Astrocyte of the cerebellum (primary cell): Measurements from ENCODE around the gene RASSF5.
A peak's percentile ranks its signal among the peaks of the same experiment; 100 is the strongest.

ENCODE experiments used
- DNase-seq: peaks from one replicate; pipeline ENCODE4 v3.0.0-alpha.2; 2011; ENCODE audit warnings: low read depth
- H3K4me3 ChIP-seq: 2 replicates; pipeline ENCODE4 v1.5.1; 2011; ENCODE audit warnings: mild to moderate bottlenecking, low read depth, low read length, moderate library complexity
- in situ Hi-C: cut with HindIII; loops from 2 replicates; pipeline ENCODE4 v1.10.0; 2017; ENCODE audit warnings: low sequenced_read_pairs
- TF ChIP-seq, protein P1 (sequence below): IDR thresholded peaks from 2 replicates; pipeline ENCODE4 v1.5.1; 2012; ENCODE audit warnings: low read length, low read depth, moderate library complexity, mild to moderate bottlenecking; ENCODE audit errors: missing control alignments

RASSF5 gene

DNA sequence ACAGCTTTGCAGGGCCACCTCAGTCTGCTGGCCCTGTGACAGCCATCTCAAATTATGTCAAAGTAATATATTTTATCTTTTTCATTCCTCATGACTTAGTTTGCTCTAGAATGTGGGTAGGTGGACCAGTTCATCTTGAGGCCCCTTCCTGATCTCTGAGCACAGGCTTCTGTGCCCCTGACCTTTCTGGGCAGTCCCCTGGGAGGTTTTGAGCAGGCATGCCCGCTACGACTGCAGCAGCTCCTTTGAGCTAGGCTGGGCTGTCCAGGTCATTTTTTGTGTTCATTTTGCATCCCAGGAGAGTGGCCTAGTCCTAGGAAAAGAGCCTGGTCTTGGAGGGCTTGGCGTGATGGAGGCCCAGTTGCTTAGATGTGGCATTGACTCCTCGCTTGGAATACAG, 62.2 kb downstream of the RASSF5 start:
- TF ChIP-seq, protein P1, sequence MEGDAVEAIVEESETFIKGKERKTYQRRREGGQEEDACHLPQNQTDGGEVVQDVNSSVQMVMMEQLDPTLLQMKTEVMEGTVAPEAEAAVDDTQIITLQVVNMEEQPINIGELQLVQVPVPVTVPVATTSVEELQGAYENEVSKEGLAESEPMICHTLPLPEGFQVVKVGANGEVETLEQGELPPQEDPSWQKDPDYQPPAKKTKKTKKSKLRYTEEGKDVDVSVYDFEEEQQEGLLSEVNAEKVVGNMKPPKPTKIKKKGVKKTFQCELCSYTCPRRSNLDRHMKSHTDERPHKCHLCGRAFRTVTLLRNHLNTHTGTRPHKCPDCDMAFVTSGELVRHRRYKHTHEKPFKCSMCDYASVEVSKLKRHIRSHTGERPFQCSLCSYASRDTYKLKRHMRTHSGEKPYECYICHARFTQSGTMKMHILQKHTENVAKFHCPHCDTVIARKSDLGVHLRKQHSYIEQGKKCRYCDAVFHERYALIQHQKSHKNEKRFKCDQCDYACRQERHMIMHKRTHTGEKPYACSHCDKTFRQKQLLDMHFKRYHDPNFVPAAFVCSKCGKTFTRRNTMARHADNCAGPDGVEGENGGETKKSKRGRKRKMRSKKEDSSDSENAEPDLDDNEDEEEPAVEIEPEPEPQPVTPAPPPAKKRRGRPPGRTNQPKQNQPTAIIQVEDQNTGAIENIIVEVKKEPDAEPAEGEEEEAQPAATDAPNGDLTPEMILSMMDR = no peak
- in situ Hi-C loops = no loop called here
- DNase-seq = no peak
- H3K4me3 ChIP-seq = no peak overlapping the region

DNA sequence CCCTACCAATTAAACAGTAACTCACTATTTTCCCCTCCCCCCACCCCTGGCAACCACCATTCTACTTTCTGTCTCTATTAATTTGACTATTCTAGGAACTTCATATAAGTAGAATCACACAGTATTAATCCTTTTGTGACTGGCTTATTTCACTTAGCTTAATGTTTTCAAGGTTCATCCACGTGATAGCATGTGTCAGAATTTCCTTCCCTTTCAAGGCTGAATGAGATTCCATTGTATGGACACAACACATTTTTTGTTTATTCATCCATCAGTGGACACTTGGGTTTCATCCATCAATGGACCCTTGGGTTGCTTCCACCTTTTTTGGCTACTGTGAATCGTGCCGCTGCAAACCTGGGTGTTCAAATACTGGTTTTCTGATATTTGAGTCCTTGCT, 63.2 kb downstream of the RASSF5 start:
- DNase-seq = no peak
- H3K4me3 ChIP-seq = no peak overlapping the region
- TF ChIP-seq, protein P1 = no peak
- in situ Hi-C loops = no loop called here

DNA sequence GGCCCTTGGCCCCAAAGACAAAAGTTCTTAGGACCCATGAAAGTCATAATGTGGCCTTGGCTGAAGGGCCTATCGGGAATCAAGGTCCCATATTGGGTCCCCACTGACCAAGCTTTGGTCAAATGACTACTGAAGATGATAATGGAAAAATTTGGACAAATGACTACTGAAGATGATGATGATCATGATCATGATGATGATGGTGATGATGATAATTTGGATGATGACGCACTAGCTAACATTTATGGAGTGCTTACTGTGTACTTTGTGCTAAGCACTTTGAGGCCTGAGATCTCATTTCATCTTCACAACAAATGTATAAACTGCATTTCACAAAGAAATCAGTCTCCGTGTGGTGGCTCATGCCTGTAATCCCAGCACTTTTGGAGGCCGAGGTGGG, 65.5 kb downstream of the RASSF5 start:
- no peak for DNase-seq
- in situ Hi-C loops = no loop called here
- no peak overlapping the region for H3K4me3 ChIP-seq
- TF ChIP-seq, protein P1 = no peak

DNA sequence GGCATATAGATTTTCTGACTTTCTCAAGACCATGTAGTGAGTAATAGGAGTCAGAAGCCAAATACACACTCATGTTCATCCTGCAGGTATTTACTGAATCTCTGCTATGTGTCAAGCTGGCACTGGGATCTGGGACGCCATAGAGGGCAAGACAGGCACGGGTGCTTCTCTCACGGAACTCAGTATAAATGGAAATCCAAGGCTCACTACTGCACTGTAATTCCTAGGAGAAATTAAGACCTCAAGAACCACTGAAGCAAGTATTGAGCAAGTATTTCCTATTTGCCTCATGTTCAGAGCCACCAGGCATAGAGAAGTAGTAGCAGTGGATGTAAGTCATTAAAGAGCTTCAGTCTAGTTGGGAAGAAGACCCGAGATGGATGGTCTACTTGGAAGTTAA, 66.0 kb downstream of the RASSF5 start:
- in situ Hi-C loops = no loop called here
- no peak overlapping the region for H3K4me3 ChIP-seq
- DNase-seq = no peak
- TF ChIP-seq, protein P1 = no peak

DNA sequence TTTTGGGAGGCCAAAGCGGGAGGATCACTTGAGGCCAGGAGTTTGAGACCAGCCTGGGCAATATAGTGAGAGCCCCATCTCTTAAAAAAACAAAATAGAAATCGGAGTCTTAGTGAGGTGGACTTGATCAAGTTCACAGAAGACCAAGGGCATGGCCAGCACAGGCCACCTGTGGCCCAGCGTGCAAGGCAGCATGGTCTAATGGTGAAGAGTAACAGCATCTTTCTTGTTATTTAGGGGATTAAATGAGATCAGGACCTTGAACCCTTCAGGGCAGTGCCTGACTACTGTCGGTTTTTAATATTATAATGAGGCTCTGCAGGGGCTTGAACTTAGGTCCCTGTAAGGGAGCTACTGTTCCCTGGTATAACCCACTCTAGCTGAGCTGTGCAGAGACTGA, 66.4 kb downstream of the RASSF5 start:
- no peak for DNase-seq
- TF ChIP-seq, protein P1 = no peak
- in situ Hi-C loops = no loop called here
- no peak overlapping the region for H3K4me3 ChIP-seq

DNA sequence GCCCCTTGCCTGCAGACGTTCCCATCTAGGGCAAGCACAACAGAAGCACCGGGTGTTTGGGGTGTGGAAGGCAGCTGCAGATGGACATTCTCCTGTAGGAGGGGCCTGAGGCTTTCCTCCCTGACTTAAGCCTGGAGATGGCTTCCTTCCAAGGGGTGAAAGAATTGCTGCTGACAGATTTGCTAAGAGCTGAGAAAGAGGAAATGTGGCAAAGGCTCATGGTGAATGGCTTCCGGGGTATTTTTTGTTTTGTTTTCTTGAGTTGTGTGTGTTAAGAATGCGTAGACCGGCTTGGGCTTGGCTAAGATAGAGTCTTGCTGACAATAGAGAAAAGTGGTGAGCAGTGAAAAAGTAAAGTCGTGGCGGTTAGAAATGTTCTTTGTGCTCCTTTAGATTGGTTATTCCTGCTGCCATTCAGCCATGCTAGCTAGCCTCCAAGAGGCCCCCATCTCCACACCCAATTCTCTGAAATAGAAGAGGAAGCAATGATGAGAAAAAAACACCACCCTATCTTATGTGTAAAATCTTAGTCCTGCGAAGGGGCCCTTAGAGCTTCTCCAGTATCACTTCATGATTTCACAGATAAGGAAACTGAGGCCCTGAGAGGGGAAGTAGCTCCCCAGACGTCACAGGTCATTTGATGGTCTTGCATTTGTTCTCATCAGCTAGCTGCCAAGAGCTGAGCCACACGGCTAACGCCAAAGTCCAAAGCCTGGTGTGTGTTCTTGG, 68.0 kb downstream of the RASSF5 start:
- DNase-seq = peak; percentile 23
- H3K4me3 ChIP-seq = no peak overlapping the region

More for the DNA sequence above, 68.0 kb downstream of the RASSF5 start:
- in situ Hi-C loops = no loop called here
- TF ChIP-seq, protein P1 = no peak
